ENCODE measurements around the gene CISD1. TPM values are rescaled to one million over a fixed set of nuclear protein-coding genes. Genes with fewer than 3 reads are reported as not detected.
A peak's percentile ranks its signal among the peaks of the same experiment; 100 is the strongest.

The CISD1 gene
- total and polyA plus RNA-seq, 9 of the 15 experiments (the other 6 are each of a cell fraction or from before 2014, with no cell fraction given), result 35.8 to 342 (median 118) TPM

- TF ChIP-seq, protein P1, sequence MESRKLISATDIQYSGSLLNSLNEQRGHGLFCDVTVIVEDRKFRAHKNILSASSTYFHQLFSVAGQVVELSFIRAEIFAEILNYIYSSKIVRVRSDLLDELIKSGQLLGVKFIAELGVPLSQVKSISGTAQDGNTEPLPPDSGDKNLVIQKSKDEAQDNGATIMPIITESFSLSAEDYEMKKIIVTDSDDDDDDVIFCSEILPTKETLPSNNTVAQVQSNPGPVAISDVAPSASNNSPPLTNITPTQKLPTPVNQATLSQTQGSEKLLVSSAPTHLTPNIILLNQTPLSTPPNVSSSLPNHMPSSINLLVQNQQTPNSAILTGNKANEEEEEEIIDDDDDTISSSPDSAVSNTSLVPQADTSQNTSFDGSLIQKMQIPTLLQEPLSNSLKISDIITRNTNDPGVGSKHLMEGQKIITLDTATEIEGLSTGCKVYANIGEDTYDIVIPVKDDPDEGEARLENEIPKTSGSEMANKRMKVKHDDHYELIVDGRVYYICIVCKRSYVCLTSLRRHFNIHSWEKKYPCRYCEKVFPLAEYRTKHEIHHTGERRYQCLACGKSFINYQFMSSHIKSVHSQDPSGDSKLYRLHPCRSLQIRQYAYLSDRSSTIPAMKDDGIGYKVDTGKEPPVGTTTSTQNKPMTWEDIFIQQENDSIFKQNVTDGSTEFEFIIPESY (CRISPR knock-in tag; IDR thresholded peaks at IDR 0.05), result 0 out of 2 replicates have a peak, but pooled peaks have one; percentile 4
- TF ChIP-seq ETS2 (tag; IDR thresholded peaks at IDR 0.05; ENCODE audit: borderline replicate concordance, poor library complexity, severe bottlenecking) (no peak), AFF1 (IDR thresholded peaks at IDR 0.05; ENCODE audit: low read depth in 1 of 2, partially characterized antibody in 2 of 2) (peak in 1 of 2 experiments; percentile 83), TEAD1 (CRISPR knock-in tag; IDR thresholded peaks at IDR 0.05) (0 out of 4 replicates have a peak, but pooled peaks have one; percentile 16 to 34), FOXK1 (CRISPR knock-in tag; IDR thresholded peaks at IDR 0.05; ENCODE audit: borderline replicate concordance) (no peak), GTF2E2 (tag; IDR thresholded peaks at IDR 0.05) (peak; percentile 2; the same call in 1 of the 2 replicates), NKRF (IDR thresholded peaks at IDR 0.05; ENCODE audit: borderline replicate concordance) (peak; percentile 60; the same call in 1 of the 2 replicates), POLR2A (conservative IDR thresholded peaks at IDR 0.05) (peak; percentile 77)
- TF ChIP-seq, protein P2, sequence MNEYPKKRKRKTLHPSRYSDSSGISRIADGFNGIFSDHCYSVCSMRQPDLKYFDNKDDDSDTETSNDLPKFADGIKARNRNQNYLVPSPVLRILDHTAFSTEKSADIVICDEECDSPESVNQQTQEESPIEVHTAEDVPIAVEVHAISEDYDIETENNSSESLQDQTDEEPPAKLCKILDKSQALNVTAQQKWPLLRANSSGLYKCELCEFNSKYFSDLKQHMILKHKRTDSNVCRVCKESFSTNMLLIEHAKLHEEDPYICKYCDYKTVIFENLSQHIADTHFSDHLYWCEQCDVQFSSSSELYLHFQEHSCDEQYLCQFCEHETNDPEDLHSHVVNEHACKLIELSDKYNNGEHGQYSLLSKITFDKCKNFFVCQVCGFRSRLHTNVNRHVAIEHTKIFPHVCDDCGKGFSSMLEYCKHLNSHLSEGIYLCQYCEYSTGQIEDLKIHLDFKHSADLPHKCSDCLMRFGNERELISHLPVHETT (CRISPR knock-in tag; conservative IDR thresholded peaks at IDR 0.05 in 1 of 2, IDR thresholded peaks at IDR 0.05 in 1 of 2), result peak in 1 of 2 experiments; percentile 75; a peak in 2 of 4 replicates
- TF ChIP-seq, protein P3, sequence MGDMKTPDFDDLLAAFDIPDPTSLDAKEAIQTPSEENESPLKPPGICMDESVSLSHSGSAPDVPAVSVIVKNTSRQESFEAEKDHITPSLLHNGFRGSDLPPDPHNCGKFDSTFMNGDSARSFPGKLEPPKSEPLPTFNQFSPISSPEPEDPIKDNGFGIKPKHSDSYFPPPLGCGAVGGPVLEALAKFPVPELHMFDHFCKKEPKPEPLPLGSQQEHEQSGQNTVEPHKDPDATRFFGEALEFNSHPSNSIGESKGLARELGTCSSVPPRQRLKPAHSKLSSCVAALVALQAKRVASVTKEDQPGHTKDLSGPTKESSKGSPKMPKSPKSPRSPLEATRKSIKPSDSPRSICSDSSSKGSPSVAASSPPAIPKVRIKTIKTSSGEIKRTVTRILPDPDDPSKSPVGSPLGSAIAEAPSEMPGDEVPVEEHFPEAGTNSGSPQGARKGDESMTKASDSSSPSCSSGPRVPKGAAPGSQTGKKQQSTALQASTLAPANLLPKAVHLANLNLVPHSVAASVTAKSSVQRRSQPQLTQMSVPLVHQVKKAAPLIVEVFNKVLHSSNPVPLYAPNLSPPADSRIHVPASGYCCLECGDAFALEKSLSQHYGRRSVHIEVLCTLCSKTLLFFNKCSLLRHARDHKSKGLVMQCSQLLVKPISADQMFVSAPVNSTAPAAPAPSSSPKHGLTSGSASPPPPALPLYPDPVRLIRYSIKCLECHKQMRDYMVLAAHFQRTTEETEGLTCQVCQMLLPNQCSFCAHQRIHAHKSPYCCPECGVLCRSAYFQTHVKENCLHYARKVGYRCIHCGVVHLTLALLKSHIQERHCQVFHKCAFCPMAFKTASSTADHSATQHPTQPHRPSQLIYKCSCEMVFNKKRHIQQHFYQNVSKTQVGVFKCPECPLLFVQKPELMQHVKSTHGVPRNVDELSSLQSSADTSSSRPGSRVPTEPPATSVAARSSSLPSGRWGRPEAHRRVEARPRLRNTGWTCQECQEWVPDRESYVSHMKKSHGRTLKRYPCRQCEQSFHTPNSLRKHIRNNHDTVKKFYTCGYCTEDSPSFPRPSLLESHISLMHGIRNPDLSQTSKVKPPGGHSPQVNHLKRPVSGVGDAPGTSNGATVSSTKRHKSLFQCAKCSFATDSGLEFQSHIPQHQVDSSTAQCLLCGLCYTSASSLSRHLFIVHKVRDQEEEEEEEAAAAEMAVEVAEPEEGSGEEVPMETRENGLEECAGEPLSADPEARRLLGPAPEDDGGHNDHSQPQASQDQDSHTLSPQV (IDR thresholded peaks at IDR 0.05), result peak; percentile 64; the same call in 1 of the 2 replicates
These were observed 1.1 kb upstream of the CISD1 start, which contains the start of gene IPMK (continued) for GRCh38 chr10:58267713-58268453.
